Measurements from ENCODE around the gene BCL2A1.

DNA sequence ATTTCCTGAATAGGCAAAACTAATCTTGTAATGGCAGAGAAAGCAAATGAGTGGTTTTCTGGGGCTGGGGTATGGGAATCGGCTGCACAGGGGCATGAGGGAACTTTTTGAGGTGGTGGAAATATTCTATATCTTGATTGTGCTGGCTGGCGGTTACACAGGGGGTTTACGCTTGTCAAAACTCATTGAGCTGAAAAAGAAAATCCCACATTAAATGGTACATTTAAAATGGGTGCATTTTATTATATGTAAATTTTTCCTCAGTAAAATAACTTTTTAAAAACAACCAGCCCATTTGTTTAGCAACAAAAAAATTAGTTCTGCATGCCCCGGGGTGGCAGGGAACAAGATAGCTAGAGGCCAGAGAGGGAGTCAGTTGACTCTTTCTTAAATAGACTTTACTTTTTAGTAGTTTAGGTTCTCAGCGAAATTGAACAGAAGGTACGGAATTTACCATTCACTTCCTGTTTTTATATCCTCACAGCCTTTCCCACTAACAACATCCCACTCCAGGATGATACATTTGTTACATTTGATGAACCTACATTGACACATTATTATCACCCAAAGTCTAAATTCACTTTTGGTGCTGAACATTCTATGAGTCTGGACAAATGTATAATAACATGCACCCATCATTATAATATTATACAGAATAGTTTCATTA is 41.2 kb upstream of the BCL2A1 start:
- TF ChIP-seq POLR2A (IDR thresholded peaks at IDR 0.05; ENCODE audit: low read depth, low read length) (no peak), POLR2AphosphoS5 (IDR thresholded peaks at IDR 0.05; ENCODE audit: low read depth, low read length) (no peak), TAF1 (IDR thresholded peaks at IDR 0.05; ENCODE audit: low read depth, low read length) (no peak), POU2F2 (IDR thresholded peaks at IDR 0.05; ENCODE audit: low read depth, low read length) (0 out of 2 replicates have a peak, but pooled peaks have one; percentile 44)

Measured in GM12891 (cell line).